ENCODE data around the gene HRG. TPM values are rescaled to one million over a fixed set of nuclear protein-coding genes. Genes with fewer than 3 reads are reported as not detected.
"Not testable (repeated sequence)": the region's sequence is repeated elsewhere in the genome, so short reads cannot be mapped to it uniquely, and the experiment has no call there.

The HRG gene
- total and polyA plus RNA-seq, 2 donors (not counting 3 experiments of a cell fraction or from before 2014, with no cell fraction given), result not detected

DNA sequence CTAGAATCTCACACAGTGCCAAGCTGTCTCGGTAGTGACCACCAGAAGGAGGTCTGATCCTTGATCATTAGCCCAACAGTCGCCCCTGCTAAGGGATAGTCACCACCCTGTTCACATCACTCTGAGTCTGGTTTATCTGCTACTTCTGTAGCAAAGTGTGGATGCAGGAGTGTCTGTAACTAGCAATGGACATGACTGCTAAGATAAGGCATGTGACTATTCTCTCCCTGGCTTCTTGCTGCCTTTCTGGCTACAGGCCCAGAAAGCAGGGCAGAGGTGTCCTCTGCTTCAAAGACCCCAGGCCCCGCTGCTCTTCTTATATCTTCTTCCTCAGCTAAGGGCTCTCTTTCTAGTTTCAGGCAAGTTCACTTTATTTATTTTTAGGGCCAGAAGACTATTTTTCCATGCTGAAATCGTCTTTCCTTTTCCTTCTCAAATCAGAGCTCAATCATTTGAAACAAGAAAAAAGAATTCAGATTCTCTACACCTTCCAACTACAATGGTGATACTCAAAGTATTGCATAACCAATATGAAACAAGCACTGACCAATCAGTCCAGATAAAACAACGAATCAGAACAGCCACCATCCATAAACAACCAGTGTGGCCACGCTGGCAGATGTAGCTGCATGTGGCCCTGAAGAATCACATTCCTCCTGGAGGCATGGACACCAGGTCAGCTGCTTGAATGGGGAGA, 43.3 kb downstream of the HRG start:
- Histone ChIP-seq H3K4me1 (ENCODE audit: control insufficient read depth, extremely low read depth, insufficient read depth, low read length) (no peaks in the 10 kb centered on the region), H3K4me2 (ENCODE audit: insufficient read depth, low read length) (no peak overlapping the region), H4K20me1 (replicated peaks; ENCODE audit: control insufficient read depth, extremely low read depth, insufficient read depth, low read length) (no peaks in the 10 kb centered on the region), H3K9ac (replicated peaks; ENCODE audit: extremely low read depth, insufficient read depth, low read length) (no peak overlapping the region), H3K79me2 (ENCODE audit: control insufficient read depth, insufficient read depth, low read length) (no peaks in the 10 kb centered on the region), H3K9me3 (replicated peaks; ENCODE audit: control insufficient read depth, insufficient read depth, low read length) (no peaks in the 10 kb centered on the region), H3K27ac (ENCODE audit: insufficient read depth, low read depth, low read length) (no peak overlapping the region), H3K36me3 (ENCODE audit: control insufficient read depth in 2 of 2, extremely low read depth in 1 of 2, insufficient read depth in 2 of 2, low read length in 2 of 2) (no peaks in the 10 kb centered on the region), H3K9me1 (replicated peaks; ENCODE audit: control insufficient read depth, extremely low read depth, insufficient read depth, low read length) (no peaks in the 10 kb centered on the region), H3K4me3 (replicated peaks in 1 of 3; ENCODE audit: insufficient read depth in 1 of 3, low read depth in 1 of 3, low read length in 3 of 3) (no peak overlapping the region), H2AFZ (ENCODE audit: low read depth, low read length) (no peak overlapping the region), H3K27me3 (ENCODE audit: control insufficient read depth in 2 of 2, insufficient read depth in 2 of 2, low read length in 2 of 2) (peaks cover 0 to 3% of the 10 kb centered on the region in 2 experiments)
- intact Hi-C loops (cut with micrococcal nuclease) (no loop called here), dilution Hi-C loops (cut with MboI; ENCODE audit: extremely low pct_ligation_motif_present, low sequenced_read_pairs) (no loop called here)
- POLR2A ChIA-PET, result no interaction called here
- CTCF ChIA-PET, result no interaction called here
- no TSS peak for BruUV-seq (replicated peaks)
- FAIRE-seq (no peak), DNase-seq (ENCODE audit: low read depth, low spot score) (peak; percentile 0)
- TF ChIP-seq, protein P1, sequence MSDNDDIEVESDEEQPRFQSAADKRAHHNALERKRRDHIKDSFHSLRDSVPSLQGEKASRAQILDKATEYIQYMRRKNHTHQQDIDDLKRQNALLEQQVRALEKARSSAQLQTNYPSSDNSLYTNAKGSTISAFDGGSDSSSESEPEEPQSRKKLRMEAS (IDR thresholded peaks at IDR 0.05; ENCODE audit: insufficient read depth, insufficient read length), result no peak
- TF ChIP-seq POLR2A (IDR thresholded peaks at IDR 0.05; ENCODE audit: low read depth, low read length) (no peak), MYC (IDR thresholded peaks at IDR 0.05; ENCODE audit: low read depth, low read length) (no peak), FOS (IDR thresholded peaks at IDR 0.05; ENCODE audit: borderline replicate concordance, insufficient read depth, low read length) (no peak), JUN (IDR thresholded peaks at IDR 0.05; ENCODE audit: borderline replicate concordance, insufficient read depth, insufficient read length, low read depth) (no peak), EZH2 (IDR thresholded peaks at IDR 0.05; ENCODE audit: borderline replicate concordance, low read depth, low read length, severe bottlenecking) (no peak), POLR2AphosphoS5 (IDR thresholded peaks at IDR 0.05; ENCODE audit: insufficient read depth, low read depth, low read length) (no peak), GATA2 (IDR thresholded peaks at IDR 0.05; ENCODE audit: insufficient read depth, insufficient read length, low read depth, low read length) (no peak)
- TF ChIP-seq, protein P2, sequence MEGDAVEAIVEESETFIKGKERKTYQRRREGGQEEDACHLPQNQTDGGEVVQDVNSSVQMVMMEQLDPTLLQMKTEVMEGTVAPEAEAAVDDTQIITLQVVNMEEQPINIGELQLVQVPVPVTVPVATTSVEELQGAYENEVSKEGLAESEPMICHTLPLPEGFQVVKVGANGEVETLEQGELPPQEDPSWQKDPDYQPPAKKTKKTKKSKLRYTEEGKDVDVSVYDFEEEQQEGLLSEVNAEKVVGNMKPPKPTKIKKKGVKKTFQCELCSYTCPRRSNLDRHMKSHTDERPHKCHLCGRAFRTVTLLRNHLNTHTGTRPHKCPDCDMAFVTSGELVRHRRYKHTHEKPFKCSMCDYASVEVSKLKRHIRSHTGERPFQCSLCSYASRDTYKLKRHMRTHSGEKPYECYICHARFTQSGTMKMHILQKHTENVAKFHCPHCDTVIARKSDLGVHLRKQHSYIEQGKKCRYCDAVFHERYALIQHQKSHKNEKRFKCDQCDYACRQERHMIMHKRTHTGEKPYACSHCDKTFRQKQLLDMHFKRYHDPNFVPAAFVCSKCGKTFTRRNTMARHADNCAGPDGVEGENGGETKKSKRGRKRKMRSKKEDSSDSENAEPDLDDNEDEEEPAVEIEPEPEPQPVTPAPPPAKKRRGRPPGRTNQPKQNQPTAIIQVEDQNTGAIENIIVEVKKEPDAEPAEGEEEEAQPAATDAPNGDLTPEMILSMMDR (IDR thresholded peaks at IDR 0.05; ENCODE audit: extremely low read depth in 1 of 2, insufficient read depth in 1 of 2, low read depth in 1 of 2, low read length in 2 of 2), result no peak

DNA sequence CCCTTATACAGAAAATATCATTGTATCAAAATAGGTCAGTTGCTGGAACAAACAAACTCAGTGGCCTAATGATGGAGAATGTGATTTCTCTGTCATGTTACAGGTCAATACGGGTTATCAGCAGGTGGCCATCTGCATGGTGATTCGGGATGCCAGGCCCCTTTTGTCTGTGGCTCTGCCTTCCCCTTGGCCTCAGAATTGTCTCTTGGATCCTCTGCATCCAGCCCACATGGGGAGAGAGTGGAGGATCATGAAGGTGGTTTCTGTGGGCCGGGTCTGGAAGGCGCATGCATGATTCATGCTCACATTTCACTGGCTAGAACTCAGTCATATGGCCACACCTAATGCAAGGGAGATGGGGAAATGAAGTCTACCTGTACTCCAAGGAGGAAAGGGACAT, 44.9 kb downstream of the HRG start:
- H3K4me2 ChIP-seq (ENCODE audit: insufficient read depth, low read length); FAIRE-seq; H3K9me3 ChIP-seq (replicated peaks; ENCODE audit: control insufficient read depth, insufficient read depth, low read length); H3K79me2 ChIP-seq (ENCODE audit: control insufficient read depth, insufficient read depth, low read length); CTCF ChIA-PET; POLR2A ChIA-PET; H3K27me3 ChIP-seq (ENCODE audit: control insufficient read depth in 2 of 2, insufficient read depth in 2 of 2, low read length in 2 of 2); H3K9ac ChIP-seq (replicated peaks; ENCODE audit: extremely low read depth, insufficient read depth, low read length); H3K4me3 ChIP-seq (replicated peaks in 1 of 3; ENCODE audit: insufficient read depth in 1 of 3, low read depth in 1 of 3, low read length in 3 of 3); intact Hi-C loops (cut with micrococcal nuclease); H4K20me1 ChIP-seq (replicated peaks; ENCODE audit: control insufficient read depth, extremely low read depth, insufficient read depth, low read length); H3K27ac ChIP-seq (ENCODE audit: insufficient read depth, low read depth, low read length); dilution Hi-C loops (cut with MboI; ENCODE audit: extremely low pct_ligation_motif_present, low sequenced_read_pairs); BruUV-seq (replicated peaks); H3K4me1 ChIP-seq (ENCODE audit: control insufficient read depth, extremely low read depth, insufficient read depth, low read length); H3K9me1 ChIP-seq (replicated peaks; ENCODE audit: control insufficient read depth, extremely low read depth, insufficient read depth, low read length); H2AFZ ChIP-seq (ENCODE audit: low read depth, low read length); H3K36me3 ChIP-seq (ENCODE audit: control insufficient read depth in 2 of 2, extremely low read depth in 1 of 2, insufficient read depth in 2 of 2, low read length in 2 of 2): not testable (repeated sequence)
- DNase-seq (ENCODE audit: low read depth, low spot score), result peak; percentile 0

All from endothelial cell of umbilical vein (primary cell).